NCI-H82 (cell line): ENCODE results near the gene EEF1A1.

Experiments
- DNase-seq: peaks from one replicate; lab custom pipeline; 2025; lab: John Stamatoyannopoulos, UW

EEF1A1 gene

GRCh38 chr6:73505142-73505541, 15.7 kb downstream of the EEF1A1 start:
- DNase-seq: no peak

DNA sequence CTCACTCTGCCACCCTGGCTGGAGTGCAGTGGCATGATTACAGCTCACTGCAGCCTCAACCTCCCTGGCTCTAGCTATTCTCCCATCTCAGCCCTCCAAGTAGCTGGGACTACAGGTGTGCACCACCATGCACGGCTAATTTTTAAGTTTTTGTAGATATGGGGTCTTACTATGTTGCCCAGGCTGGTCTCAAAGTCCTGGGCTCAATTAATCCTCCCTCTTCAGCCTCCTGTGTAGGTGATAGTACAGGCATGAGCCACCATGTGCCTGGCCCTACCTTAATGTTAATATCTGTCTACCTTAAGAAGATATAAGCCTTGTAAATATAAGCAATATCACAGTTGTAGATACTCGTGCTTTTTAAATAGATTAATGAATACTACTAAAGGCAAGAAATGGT, 16.7 kb downstream of the EEF1A1 start:
- DNase-seq: no peak

DNA sequence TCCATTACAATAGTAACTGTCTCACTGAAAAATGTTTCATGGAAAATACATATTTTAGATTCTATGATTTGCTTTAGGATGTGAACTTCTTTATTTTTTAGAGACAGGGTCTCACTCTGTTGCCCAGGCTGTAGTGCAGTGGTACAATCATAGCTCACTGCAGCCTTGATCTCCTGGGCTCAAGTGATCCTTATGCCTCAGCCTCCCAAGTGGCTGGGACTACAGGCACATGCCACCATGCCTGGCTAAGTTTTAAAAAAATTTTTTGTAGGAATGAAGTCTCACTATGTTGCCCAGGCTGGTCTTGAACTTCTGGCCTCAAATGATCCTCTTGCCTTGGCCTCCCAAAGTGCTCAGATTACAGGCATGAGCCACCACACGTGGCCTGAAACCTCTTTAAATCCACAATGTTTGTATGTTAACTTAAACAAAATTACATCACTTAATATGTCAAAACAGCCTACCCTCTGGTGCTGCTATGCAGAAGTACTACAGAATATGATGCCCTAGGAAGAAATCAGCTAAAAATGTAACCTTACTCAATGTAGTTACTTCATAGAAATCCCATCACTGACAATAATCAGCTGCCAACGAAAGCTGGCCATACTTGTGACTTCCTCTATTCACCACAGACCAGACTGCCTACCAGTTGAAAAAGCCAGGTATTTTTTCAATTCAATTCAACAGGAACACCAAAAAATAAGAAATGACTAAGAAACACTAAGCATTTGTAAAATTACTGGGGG, 17.6 kb downstream of the EEF1A1 start:
- DNase-seq: no peak

DNA sequence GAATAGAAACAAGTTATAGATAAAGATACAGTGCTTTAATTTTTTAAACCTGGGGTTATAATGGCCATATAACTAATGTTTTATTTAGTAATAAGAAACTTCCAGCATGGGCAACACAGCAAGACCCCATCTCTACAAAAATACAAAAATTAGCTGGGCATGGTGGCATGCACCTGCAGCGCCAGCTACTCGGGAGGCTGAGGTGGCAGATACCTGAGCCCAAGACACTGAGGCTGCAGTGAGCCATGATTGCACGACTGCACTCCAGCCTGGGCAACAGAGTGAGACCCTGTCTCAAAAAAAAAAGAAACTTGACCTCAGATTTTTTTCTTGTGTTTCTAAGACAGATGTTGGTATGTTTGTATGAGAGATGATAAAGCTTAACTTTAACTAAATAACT, 22.9 kb downstream of the EEF1A1 start:
- DNase-seq: no peak

- DNase-seq: no peak
Measured at GRCh38 chr6:73491377-73491776, 29.5 kb downstream of the EEF1A1 start.

GRCh38 chr6:73487473-73487872, 33.4 kb downstream of the EEF1A1 start:
- no peak for DNase-seq

DNA sequence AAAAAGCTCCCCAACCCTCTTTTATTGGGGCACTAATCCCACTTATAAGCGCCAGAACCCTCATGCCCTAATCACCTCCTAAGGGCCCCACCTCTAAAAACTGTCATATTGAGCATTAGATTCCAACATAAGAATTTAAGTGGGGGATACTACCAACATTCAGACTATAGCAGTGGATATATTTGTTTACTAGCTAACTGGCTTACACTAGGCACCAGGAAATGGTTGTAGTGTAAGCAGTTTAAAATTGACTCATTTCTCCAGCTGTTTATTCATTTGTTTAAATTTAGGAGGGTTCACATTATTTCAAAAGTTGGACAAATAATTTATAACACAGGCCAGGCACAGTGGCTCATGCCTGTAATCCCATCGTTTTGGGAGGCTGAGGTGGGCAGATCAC, 36.4 kb downstream of the EEF1A1 start:
- no peak for DNase-seq

GRCh38 chr6:73481969-73482368, 38.9 kb downstream of the EEF1A1 start:
- no peak for DNase-seq

DNA sequence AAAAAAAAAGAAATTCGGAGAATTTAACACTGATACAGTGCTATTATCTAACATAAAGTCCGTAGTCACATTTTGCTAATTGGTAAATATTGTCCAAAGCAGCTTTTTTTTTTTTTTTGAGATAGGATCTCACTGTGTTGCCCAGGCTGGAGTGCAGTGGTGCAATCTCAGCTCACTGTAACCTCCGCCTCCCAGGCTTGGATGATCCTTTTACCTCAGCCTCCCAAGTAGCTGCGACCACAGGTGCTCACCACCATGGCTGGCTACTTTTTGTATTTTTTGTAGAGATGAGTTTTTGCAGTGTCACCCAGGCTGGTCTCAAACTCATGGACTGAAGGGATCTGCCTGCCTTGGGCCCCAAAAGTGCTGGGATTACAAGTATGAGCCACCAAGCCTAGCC, 43.4 kb downstream of the EEF1A1 start:
- DNase-seq: no peak

GRCh38 chr6:73476723-73477122, 44.1 kb downstream of the EEF1A1 start:
- DNase-seq: no peak

DNA sequence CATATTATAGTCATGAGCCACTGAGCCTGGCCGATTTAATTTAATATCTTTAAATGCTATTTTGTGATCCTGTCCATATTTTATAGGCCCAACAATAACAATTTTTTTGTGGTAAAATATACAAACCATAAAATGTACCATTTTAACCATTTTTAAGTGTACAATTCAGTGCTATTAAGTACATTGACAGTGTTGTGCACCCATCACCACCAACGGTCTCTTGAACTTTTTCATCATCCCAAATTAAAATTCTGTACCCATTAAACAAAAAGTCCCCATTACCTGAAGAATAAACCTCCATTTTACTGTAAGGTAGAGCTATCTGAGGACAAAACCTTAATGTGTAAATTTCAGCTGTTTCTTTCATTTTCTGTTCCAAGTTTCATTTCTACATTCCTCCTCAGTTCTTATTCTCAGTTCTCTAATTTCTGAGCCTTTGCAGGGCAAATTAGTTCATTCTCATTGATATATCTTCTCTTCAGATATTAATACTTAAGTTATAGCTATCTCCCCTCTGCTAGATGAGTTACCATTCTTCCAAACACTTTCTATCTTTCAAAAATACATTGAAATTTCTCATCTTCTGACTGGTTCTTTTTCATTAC, 49.0 kb downstream of the EEF1A1 start:
- no peak for DNase-seq
